Stomach smooth muscle (tissue), 2 donors: ENCODE data around the gene ARPC5L.
A peak's percentile ranks its signal among the peaks of the same experiment; 100 is the strongest.

Experiments used
- H3K27ac ChIP-seq: one replicate; pipeline ENCODE4 v1.7.0; 2013; ENCODE audit warnings: mild to moderate bottlenecking, low read length, inconsistent platforms
- H3K27me3 ChIP-seq, 2 donors: one replicate each; pipeline ENCODE4 v1.7.0; 2013; ENCODE audit warnings: low read length in 2 of 2; ENCODE audit not compliant: insufficient read depth in 2 of 2, control insufficient read depth in 1 of 2
- H3K36me3 ChIP-seq, 2 donors: one replicate each; pipeline ENCODE4 v1.7.0; 2013; ENCODE audit warnings: low read length in 2 of 2; ENCODE audit not compliant: control insufficient read depth in 2 of 2, insufficient read depth in 2 of 2
- H3K4me1 ChIP-seq: one replicate; pipeline ENCODE4 v1.7.0; 2013; ENCODE audit warnings: low read length; ENCODE audit not compliant: control insufficient read depth, insufficient read depth
- H3K4me3 ChIP-seq, 2 donors: one replicate each; pipeline ENCODE4 v1.7.0; 2013; ENCODE audit warnings: low read length in 2 of 2
- H3K9ac ChIP-seq, 2 donors: one replicate each; pipeline ENCODE4 v1.7.0; 2013; ENCODE audit warnings: low read length in 2 of 2, mild to moderate bottlenecking in 1 of 2
- H3K9me3 ChIP-seq, 2 donors: one replicate each; pipeline ENCODE4 v1.7.0; 2013; ENCODE audit warnings: low read length in 2 of 2; ENCODE audit not compliant: control insufficient read depth in 2 of 2
- donor health status: healthy.
- donor health status: Pancreatic carcinoma.

The ARPC5L gene

GRCh38 chr9:124869986-124870560 is 8.1 kb downstream of the ARPC5L start:
- peaks cover 47% of the 10 kb centered on the region for H3K4me1 ChIP-seq
- no peaks in the 10 kb centered on the region for H3K27me3 ChIP-seq
- H3K27ac ChIP-seq, result peak overlapping the region; percentile 95
- H3K4me3 ChIP-seq, result peak overlapping the region; percentile 91 to 92
- H3K9me3 ChIP-seq, result no peaks in the 10 kb centered on the region
- H3K9ac ChIP-seq, result peak overlapping the region; percentile 84 to 99
- peaks cover 5 to 12% of the 10 kb centered on the region in 2 donors for H3K36me3 ChIP-seq

GRCh38 chr9:124870723-124871122 is 8.8 kb downstream of the ARPC5L start:
- H3K27me3 ChIP-seq, result no peaks in the 10 kb centered on the region
- peaks cover 47% of the 10 kb centered on the region for H3K4me1 ChIP-seq
- H3K27ac ChIP-seq, result peak overlapping the region; percentile 95
- peak overlapping the region; percentile 56 to 84 for H3K9ac ChIP-seq
- H3K4me3 ChIP-seq, result peak overlapping the region; percentile 49 to 91
- H3K36me3 ChIP-seq, result peaks cover 12 to 18% of the 10 kb centered on the region in 2 donors
- H3K9me3 ChIP-seq, result no peaks in the 10 kb centered on the region

GRCh38 chr9:124871156-124871561 is 9.2 kb downstream of the ARPC5L start:
- no peaks in the 10 kb centered on the region for H3K27me3 ChIP-seq
- H3K9ac ChIP-seq, result peak overlapping the region; percentile 56 to 84
- peak overlapping the region; percentile 95 for H3K27ac ChIP-seq
- H3K9me3 ChIP-seq, result no peaks in the 10 kb centered on the region
- peak overlapping the region in 1 of 2 donors; percentile 91 for H3K4me3 ChIP-seq
- H3K4me1 ChIP-seq, result peaks cover 47% of the 10 kb centered on the region
- peaks cover 15 to 21% of the 10 kb centered on the region in 2 donors for H3K36me3 ChIP-seq

GRCh38 chr9:124873664-124874063 is 11.7 kb downstream of the ARPC5L start:
- Histone ChIP-seq H3K27ac (no peak overlapping the region), H3K4me3 (no peak overlapping the region), H3K36me3 (peaks cover 36 to 40% of the 10 kb centered on the region in 2 donors), H3K4me1 (peaks cover 40% of the 10 kb centered on the region), H3K27me3 (no peaks in the 10 kb centered on the region), H3K9ac (no peak overlapping the region), H3K9me3 (no peaks in the 10 kb centered on the region)

GRCh38 chr9:124875501-124875900 is 13.6 kb downstream of the ARPC5L start:
- peaks cover 29% of the 10 kb centered on the region for H3K4me1 ChIP-seq
- H3K27ac ChIP-seq, result no peak overlapping the region
- H3K36me3 ChIP-seq, result peaks cover 48 to 54% of the 10 kb centered on the region in 2 donors

GRCh38 chr9:124877021-124877782 is 15.3 kb downstream of the ARPC5L start:
- Histone ChIP-seq H3K27me3 (no peaks in the 10 kb centered on the region), H3K9me3 (no peaks in the 10 kb centered on the region), H3K9ac (no peak overlapping the region), H3K27ac (no peak overlapping the region), H3K4me3 (no peak overlapping the region), H3K36me3 (peaks cover 63 to 71% of the 10 kb centered on the region in 2 donors), H3K4me1 (peaks cover 13% of the 10 kb centered on the region)

More at GRCh38 chr9:124875501-124875900, 13.6 kb downstream of the ARPC5L start:
- H3K27me3 ChIP-seq, result no peaks in the 10 kb centered on the region
- no peaks in the 10 kb centered on the region for H3K9me3 ChIP-seq
- no peak overlapping the region for H3K9ac ChIP-seq
- H3K4me3 ChIP-seq, result no peak overlapping the region

GRCh38 chr9:124878021-124878420 is 16.1 kb downstream of the ARPC5L start:
- H3K9me3 ChIP-seq, result no peaks in the 10 kb centered on the region
- H3K27me3 ChIP-seq, result no peaks in the 10 kb centered on the region
- H3K4me1 ChIP-seq, result peaks cover 6% of the 10 kb centered on the region
- H3K9ac ChIP-seq, result no peak overlapping the region
- H3K36me3 ChIP-seq, result peaks cover 64 to 76% of the 10 kb centered on the region in 2 donors
- no peak overlapping the region for H3K27ac ChIP-seq
- H3K4me3 ChIP-seq, result no peak overlapping the region

- H3K36me3 ChIP-seq, result peaks cover 64 to 74% of the 10 kb centered on the region in 2 donors
- no peaks in the 10 kb centered on the region for H3K27me3 ChIP-seq
- H3K4me1 ChIP-seq, result peaks cover under 1% of the 10 kb centered on the region
- H3K4me3 ChIP-seq, result no peak overlapping the region
- no peak overlapping the region for H3K27ac ChIP-seq
- H3K9me3 ChIP-seq, result no peaks in the 10 kb centered on the region
- H3K9ac ChIP-seq, result no peak overlapping the region
These were observed 16.6 kb downstream of the ARPC5L start for GRCh38 chr9:124878518-124878917.

GRCh38 chr9:124879226-124879625 is 17.3 kb downstream of the ARPC5L start:
- H3K36me3 ChIP-seq, result peaks cover 64 to 69% of the 10 kb centered on the region in 2 donors
- no peak overlapping the region for H3K4me3 ChIP-seq
- H3K9ac ChIP-seq, result no peak overlapping the region
- no peak overlapping the region for H3K27ac ChIP-seq
- no peaks in the 10 kb centered on the region for H3K9me3 ChIP-seq
- no peaks in the 10 kb centered on the region for H3K4me1 ChIP-seq
- no peaks in the 10 kb centered on the region for H3K27me3 ChIP-seq

- Histone ChIP-seq H3K36me3 (peaks cover 61 to 67% of the 10 kb centered on the region in 2 donors), H3K9me3 (no peaks in the 10 kb centered on the region)
These were observed 18.6 kb downstream of the ARPC5L start for GRCh38 chr9:124880501-124880900.

More at GRCh38 chr9:124880501-124880900, 18.6 kb downstream of the ARPC5L start:
- Histone ChIP-seq H3K27me3 (no peaks in the 10 kb centered on the region), H3K4me3 (no peak overlapping the region), H3K4me1 (no peaks in the 10 kb centered on the region), H3K27ac (no peak overlapping the region), H3K9ac (no peak overlapping the region)
